GM10847 (cell line): Measurements from ENCODE around the gene GPRC5C.

Source experiments
- POLR2A ChIP-seq: IDR thresholded peaks from 2 replicates; pipeline ENCODE4 v1.6.1; 2011; ENCODE audit not compliant: insufficient read length; ENCODE audit errors: extremely low read depth

The GPRC5C gene

GRCh38 chr17:74465378-74466110 lies 33.7 kb downstream of the GPRC5C start:
- TF ChIP-seq POLR2A, result no peak

- TF ChIP-seq POLR2A, result no peak
Measured at GRCh38 chr17:74466111-74466827, 34.4 kb downstream of the GPRC5C start, which contains the start of gene CD300A. TSS of gene CD300A (plus strand) at chr17:74466634. CDS start at chr17:74466704, 70 bp downstream.

DNA sequence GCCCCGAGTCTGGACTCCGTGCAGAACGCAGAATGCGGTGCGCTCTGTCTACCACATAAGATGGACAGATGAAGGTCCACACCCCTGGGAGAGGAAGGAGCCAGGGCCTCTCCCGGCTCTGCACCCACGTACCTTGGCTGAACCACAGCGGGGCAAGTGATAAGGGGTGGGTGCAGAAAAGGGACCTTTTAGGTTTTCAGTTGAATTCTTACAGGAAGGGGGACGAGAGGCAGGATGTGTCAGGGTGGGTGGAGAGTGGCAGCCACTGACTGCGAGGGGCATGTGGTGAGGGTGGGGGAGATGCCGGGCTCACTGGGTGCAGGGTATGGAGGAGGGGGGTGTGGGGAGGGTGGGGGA lies 34.9 kb downstream of the GPRC5C start:
- no peak for TF ChIP-seq POLR2A

GRCh38 chr17:74467221-74467951 lies 35.5 kb downstream of the GPRC5C start:
- no peak for TF ChIP-seq POLR2A

DNA sequence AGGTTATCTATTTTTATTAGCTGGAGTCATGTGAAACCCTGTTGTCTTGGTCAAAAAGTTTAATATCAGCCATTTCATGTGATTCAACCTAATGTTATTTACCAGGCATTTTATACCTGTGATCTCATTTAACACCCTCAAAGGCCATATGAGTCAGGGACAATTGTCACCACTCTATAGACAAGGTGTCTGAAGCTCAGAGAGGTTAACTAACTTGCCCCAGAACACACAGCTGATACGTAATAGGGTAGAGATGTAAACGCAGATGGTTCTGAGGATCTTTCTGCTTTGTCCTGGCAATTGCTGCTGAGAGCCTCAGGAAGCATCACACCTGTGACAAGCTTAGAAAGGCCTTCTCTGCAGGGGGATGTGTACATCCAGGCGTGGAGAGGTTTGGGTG lies 39.5 kb downstream of the GPRC5C start:
- no peak for TF ChIP-seq POLR2A

GRCh38 chr17:74472890-74473289 lies 41.0 kb downstream of the GPRC5C start:
- no peak for TF ChIP-seq POLR2A

GRCh38 chr17:74473294-74473693 lies 41.4 kb downstream of the GPRC5C start:
- TF ChIP-seq POLR2A, result no peak

DNA sequence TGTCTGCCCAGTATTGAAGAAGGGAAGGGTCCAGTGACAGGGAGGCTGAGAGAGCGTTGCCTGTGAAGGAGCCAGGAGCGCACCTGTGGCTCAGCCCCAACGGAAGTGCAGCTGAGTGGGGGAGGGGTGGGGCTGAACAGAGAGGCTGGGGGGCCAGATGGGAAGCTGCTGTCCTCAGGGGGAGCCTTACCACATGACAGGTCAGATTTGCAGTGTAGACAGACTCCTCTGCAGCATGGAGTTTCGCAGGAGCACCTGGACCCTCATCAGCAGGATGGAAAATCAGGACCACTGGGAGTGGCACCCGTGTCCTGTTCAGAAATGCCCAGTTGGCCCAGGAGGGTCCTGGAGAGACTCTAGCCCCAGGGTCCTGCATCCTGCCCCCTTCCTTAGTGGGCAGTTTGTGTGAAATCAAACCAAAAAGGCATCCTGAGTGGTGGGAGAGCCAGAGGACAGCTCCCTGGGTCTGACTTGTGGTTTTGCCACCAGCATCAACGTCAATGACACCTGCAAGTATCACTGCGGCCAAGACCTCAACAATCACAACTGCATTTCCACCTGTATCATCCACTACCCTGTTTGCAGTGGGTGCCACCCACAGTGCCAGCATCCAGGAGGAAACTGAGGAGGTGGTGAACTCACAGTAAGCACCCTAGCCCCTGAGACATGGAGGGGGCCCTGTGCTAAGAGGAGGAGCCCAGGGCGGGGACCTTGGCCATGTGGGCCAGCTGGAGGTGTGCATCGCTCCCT lies 42.3 kb downstream of the GPRC5C start:
- TF ChIP-seq POLR2A, result no peak

- no peak for TF ChIP-seq POLR2A
Measured at GRCh38 chr17:74475189-74475588, 43.3 kb downstream of the GPRC5C start.

DNA sequence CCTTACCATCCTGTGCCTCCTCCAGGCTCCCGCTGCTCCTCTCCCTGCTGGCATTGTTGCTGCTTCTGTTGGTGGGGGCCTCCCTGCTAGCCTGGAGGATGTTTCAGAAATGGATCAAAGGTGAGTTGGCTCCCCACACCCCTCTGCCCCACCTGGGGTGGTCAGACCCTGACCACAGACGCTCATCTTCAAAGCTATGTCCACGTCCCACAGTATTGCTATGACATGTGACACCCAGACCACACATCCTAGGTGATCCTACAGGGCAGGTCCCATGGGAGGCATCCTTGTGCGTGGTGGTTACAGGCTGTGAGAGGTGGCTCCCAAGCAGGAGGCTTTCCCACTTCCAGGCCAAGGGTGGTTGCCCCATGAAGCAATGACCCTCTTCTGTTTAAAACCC lies 45.5 kb downstream of the GPRC5C start:
- TF ChIP-seq POLR2A, result no peak

GRCh38 chr17:74478420-74479100 lies 46.7 kb downstream of the GPRC5C start:
- TF ChIP-seq POLR2A, result no peak

GRCh38 chr17:74480290-74480689 lies 48.4 kb downstream of the GPRC5C start:
- TF ChIP-seq POLR2A, result no peak

DNA sequence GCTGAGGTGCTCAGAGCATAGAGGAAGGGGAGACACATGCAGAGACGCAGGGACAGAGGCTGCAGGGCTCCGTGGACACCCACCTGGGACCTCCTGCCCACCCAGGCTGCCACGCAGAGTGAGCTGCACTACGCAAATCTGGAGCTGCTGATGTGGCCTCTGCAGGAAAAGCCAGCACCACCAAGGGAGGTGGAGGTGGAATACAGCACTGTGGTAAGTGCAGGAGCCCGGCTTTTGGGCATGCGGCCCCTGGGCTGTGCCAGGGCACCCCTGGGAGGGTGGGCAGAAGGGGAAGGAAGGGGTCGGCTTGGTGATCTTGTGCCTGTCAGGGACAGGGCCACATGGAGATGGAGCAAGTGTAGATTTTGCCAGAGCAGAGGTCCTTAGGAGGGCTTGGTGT lies 49.7 kb downstream of the GPRC5C start:
- TF ChIP-seq POLR2A, result no peak

DNA sequence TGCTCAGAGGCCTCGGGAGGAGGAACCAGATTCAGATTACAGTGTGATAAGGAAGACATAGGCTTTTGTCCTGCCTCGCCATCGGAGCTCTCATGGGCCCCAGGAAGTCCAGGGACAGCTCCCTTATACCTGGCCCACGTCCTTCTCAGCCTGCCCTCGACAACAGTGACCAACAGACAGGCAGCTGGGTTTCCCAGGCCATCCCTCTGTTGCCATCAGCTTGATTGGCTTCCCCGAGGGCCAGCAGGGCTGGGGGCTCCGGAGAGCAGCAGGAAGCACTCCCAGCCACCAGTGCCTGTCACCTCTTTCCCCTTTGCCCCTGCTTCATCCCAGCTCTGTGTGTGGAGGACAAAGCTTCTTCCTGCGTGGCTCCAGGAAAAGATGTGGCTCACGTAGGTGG lies 52.2 kb downstream of the GPRC5C start:
- TF ChIP-seq POLR2A, result no peak
